DMS 273 treated with DMSO at 0.1 percent for 48 hours (cell line): ENCODE data around the gene PTRHD1.
A peak's percentile ranks its signal among the peaks of the same experiment; 100 is the strongest.
"Not testable (repeated sequence)": the region's sequence is repeated elsewhere in the genome, so short reads cannot be mapped to it uniquely, and the experiment has no call there.

Experiments used
- DNase-seq: peaks from one replicate; lab custom pipeline; 2025; lab: John Stamatoyannopoulos, UW

Gene PTRHD1

GRCh38 chr2:24809316-24810007, 16.3 kb upstream of the PTRHD1 start:
- DNase-seq, result no peak

- no peak for DNase-seq
Measured at GRCh38 chr2:24806661-24807036, 13.5 kb upstream of the PTRHD1 start.

- not testable (repeated sequence) for DNase-seq
Measured at GRCh38 chr2:24805811-24806660, 12.8 kb upstream of the PTRHD1 start.

- not testable (repeated sequence) for DNase-seq
Measured at GRCh38 chr2:24800487-24800886, 7.3 kb upstream of the PTRHD1 start.

- DNase-seq, result no peak
Measured at GRCh38 chr2:24797644-24798043, 4.5 kb upstream of the PTRHD1 start.

DNA sequence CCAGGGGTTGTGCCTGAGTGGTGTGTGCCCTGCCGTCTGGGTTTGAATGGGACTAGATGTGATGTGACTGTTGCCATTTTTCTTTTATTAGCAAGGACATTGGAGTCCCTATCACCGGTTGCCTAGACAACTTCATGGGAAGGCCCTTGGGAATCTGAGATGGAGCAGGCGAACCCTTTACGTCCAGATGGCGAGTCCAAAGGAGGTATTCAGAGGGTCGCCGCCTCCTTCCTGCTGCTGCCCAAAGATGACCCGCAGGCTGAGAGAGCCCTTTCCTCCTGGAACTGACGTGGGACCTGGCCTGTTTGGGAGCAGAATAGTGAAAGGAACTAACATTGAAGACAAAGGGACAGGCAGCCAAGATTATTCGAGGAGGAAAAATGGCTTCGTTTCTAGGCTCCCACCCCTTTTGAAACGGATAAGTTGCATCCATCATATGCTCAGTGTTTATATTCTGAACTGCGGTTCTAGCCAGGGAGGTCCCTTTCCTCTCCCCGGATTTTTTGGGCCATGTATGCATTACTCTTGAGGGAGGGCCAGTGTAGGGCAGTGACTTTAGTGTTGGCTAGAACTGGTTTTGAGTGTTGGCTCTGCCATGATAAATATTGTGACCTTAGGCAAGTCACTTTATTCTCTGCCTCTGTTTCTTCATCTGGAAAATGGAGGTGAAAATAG, 707 bp upstream of the PTRHD1 start:
- peak; percentile 53 for DNase-seq

DNA sequence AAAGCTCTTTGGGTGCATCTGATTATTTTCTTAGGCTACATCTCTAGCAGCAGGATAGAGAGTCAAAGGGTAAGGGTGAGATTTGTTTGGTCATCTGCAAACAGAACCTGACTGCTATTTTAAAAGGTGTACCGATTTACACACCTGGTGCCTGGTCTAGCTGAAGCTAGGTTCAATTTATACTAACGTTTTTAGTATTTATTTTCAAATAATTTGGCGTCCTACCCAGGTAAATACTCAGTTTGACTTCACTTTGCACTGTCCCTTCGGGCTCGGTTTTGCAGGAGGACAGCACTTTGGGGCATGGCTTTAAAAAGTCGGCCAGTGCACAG, 683 bp downstream of the PTRHD1 start:
- no peak for DNase-seq

GRCh38 chr2:24791452-24791851, 1.7 kb downstream of the PTRHD1 start:
- DNase-seq, result no peak

GRCh38 chr2:24788816-24789215, 4.4 kb downstream of the PTRHD1 start:
- DNase-seq, result no peak

DNA sequence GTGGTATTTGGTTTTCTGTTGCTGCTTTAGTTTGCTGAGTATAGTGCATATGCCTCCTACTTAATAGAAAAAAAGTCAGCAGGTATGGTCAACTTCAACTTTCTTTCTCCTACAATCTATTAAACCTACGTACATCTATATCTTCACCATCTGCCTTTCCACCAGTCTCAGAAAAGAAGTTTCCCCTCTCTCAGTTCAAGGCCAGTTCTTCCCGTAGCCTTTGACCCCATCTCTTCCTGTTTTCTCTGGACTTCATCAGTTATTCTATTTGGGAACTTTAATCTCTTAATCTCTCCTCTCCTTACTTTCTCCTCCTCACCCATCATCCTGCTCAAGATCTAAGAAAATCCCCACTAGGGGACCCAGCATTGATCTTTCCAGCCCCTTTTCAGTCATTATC, 5.7 kb downstream of the PTRHD1 start:
- no peak for DNase-seq

DNA sequence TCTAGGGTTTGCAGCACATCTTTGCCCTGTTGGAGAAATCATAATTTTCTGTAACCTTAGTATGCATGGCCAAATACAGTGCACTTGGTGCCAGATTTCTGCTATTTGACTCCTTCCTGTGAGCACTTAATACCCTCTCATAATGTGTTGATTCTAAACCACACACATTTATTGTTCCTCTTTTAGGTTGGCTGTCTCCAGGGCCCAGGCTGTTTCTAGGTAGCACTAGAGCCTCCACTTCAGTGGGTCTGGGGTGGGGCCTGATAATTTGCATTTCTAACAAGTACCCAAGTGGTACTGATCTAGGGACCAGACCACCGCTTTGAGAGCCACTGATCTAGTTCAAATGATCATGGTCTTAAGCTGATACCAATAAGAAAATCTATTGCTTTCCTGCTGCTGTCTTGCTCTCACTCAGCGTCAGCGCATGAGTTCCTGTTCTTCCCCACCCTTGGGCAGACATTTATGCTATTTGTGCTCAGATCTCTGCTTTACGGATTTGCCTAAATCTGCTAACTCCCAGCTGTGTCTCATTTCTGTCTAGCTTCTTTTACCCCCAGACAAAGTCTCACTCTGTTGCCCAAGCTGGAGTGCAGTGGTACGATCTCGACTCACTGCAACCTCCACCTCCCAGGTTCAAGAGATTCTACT, 7.4 kb downstream of the PTRHD1 start:
- DNase-seq, result no peak

GRCh38 chr2:24783641-24784040, 9.6 kb downstream of the PTRHD1 start:
- no peak for DNase-seq

GRCh38 chr2:24779116-24779515, 14.1 kb downstream of the PTRHD1 start:
- DNase-seq, result no peak

DNA sequence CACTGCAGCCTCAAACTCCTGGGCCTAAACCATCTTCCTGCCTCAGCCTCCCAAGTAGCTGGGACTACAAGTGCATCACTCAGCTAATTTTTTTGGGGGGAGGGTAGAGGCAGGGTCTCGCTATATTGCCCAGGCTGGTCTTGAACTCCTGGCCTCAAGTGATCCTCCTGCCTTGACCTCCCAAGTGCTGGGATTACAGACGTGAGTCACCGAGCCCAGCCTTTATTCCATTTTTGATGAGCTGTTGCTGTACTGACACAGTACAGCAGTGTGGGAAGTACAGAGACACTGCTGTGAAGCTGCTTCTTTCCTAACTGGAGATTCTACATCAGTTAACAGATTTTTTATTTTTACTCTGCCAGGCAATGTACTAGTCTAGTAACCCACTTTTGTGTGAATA, 18.8 kb downstream of the PTRHD1 start:
- DNase-seq, result no peak

GRCh38 chr2:24771764-24772586, 21.2 kb downstream of the PTRHD1 start:
- DNase-seq, result no peak

GRCh38 chr2:24771061-24771460, 22.1 kb downstream of the PTRHD1 start:
- no peak for DNase-seq

GRCh38 chr2:24768601-24769000, 24.6 kb downstream of the PTRHD1 start:
- DNase-seq, result no peak

DNA sequence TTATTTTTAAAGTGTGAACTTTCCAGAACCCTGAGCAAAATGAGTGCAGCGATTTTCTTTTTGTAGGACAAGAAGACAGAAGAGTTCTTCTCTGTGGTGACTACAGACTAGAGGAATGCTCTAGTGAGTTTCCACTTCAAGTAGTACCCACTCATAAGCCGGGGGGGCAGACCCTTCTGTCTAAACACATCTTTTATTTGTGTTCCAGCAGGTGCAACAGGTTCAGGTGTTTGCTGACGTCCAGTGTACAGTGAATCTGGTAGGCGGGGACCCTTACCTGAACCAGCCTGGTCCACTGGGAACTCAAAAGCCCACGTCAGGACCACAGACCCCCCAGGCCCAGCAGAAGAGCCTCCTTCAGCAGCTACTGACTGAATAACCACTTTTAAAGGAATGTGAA, 25.2 kb downstream of the PTRHD1 start:
- DNase-seq, result no peak

DNA sequence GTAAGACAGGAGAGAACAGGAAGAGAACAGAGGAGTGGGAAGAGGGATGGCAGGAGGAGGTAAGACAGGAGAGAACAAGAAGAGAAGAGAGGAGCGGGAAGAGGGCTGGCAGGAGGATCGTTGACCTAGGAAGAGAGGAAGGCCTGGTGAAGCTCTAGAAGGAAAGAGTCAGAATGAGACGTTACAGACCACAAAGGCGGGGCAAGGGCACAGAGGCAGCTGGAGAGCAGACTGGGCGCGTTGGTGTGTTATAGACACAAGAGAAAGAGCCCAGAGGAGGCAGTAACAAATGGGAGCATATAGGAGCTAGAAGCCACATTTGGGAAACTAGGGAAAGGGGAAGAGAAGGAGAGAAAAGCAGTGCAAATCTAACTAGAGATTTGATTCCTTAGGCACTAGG, 26.6 kb downstream of the PTRHD1 start:
- DNase-seq, result no peak

GRCh38 chr2:24763843-24764242, 29.3 kb downstream of the PTRHD1 start:
- no peak for DNase-seq

DNA sequence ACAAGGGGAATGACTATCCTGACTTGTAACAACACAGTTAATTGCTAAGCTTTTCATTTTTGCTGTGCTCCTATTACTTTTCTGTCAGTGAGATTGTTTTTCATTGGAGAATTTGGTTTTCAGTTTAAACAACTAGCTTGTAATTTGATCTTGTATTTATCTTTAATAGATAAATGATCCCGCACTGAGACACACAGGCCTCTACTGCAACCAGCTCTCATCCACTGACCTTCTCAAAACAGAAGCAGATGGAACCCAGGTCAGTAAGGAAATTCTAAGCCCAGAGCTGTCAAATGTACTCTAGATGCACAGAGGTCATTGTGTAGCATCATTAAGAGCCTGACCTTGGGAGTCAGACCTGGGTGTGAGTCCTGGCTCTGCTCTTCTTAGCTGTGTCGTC, 30.7 kb downstream of the PTRHD1 start:
- no peak for DNase-seq

DNA sequence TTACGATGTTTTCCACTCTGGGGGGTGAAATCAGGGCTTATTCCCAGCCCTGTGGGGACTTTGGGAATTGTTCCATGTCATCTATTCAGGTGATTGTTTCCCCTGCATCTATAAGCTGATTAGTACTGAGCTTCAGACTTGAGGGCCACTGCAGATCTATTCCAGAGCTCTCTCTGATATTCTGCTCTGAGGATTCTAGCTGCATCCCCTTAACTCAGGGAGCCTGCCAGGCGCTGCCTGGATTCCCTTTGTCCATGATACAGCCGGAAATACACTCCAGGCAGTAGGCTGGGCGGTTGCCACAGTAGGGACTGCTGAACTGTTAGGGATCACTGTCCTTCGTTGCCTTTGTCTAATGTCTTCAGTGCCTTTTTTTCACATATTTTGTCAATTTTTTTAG, 31.3 kb downstream of the PTRHD1 start:
- DNase-seq, result no peak
